ENCODE measurements around the gene HOXD3. TPM values are rescaled to one million over a fixed set of nuclear protein-coding genes. Genes with fewer than 3 reads are reported as not detected.
A peak's percentile ranks its signal among the peaks of the same experiment; 100 is the strongest.

The HOXD3 gene
- total RNA-seq, 6 experiments from 2014 or later: 0.25 to 0.38 (median 0.25) TPM; not detected in 3

DNA sequence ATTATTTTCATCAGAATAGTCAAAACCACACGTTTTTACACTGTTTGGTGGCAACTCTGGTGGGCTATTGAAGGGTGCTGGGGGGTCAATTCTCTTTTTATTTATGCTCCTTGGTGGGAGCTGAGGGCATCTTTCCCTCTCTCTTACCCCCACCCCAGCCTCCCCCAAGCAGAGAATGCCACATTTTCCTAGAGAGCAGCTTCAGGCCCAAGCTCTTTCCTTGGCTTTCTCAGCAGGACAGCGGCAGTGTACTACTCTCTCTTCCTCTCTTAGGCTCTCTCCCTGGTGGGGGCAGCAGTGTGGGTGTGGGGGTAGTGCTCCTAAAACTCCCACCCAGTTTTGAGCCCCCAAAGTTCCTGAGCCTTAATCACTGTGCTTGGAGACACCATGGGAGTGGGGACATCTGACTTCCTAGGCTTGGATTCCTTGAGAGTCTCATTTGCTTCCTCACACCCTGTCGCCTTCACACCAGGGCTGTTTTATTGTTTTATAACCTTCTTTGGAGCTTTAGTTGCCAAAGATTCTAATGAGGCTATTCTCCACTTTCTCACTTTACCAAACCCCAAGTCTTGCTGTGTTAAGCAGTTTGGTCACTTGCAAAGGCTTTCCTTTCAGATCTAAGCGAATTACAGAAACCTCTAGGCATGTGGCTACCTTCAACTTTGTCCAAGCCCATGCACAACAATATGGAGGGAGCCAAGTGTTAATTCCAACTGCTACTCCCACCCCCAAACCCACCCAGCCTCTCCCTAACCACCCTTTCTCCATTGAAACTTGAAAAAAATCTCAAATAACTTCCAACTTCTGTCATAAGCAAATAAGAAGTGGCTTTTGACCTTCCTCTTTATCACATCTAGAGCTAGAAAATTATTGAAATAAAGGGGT lies 11.8 kb upstream of the HOXD3 start:
- Mint-ChIP-seq H3K36me3 (ENCODE audit: low read depth) (no peaks in the 10 kb centered on the region; the same call in 1 of the 2 replicates), H3K27me3 (ENCODE audit: insufficient read depth) (peaks cover 61% of the 10 kb centered on the region), H3K4me3 (no peak overlapping the region), H3K9me3 (no peaks in the 10 kb centered on the region), H3K4me1 (ENCODE audit: low read depth) (peaks cover 16% of the 10 kb centered on the region; the same call in 1 of the 2 replicates), H3K27ac (no peak overlapping the region)
- TF ChIP-seq CTCF (IDR thresholded peaks at IDR 0.05): no peak
- no peak for DNase-seq

DNA sequence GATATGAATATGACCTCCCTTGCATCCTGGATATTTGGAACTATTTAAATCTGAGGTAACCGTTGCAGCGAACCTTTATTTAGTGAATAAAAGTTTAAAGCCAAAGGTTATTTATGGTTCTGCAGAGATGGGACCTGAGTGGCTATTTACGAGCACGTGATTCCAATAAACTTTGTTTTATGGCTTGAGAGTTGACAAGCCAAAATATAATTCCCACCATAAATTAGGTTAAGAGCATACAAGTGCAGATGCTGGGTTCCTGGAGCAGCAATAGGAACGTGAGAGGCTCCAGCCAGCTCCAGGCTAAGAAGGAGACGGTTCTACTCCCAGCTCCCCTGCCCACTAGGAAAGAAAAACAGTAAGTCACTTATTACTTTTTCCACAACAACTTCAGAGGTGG lies 11.0 kb upstream of the HOXD3 start:
- H3K9me3 Mint-ChIP-seq: no peaks in the 10 kb centered on the region
- H3K27ac Mint-ChIP-seq: no peak overlapping the region
- peaks cover 17% of the 10 kb centered on the region; the same call in 1 of the 2 replicates for H3K4me1 Mint-ChIP-seq (ENCODE audit: low read depth)
- DNase-seq: no peak
- TF ChIP-seq CTCF (IDR thresholded peaks at IDR 0.05): no peak
- no peak overlapping the region for H3K4me3 Mint-ChIP-seq
- no peaks in the 10 kb centered on the region; the same call in 1 of the 2 replicates for H3K36me3 Mint-ChIP-seq (ENCODE audit: low read depth)
- peaks cover 68% of the 10 kb centered on the region for H3K27me3 Mint-ChIP-seq (ENCODE audit: insufficient read depth)

DNA sequence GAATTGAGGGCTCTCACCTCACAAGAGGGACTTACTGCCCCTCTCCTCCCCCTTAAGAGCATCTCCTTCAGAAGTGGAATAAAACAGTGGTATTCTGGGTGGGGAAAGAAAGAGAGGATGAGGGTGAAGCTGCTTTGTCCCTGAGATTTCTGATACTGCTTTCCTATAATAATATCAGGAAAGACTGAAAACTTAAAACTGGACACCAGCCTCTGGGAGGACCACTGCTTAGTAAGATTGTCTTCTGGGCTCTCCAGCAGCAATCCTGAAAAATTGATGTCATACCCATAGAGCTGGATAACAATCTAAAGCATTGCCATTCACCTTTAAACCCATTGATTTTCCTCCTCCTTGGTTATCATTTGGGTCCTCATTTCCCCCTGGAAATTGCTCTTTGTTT lies 10.5 kb upstream of the HOXD3 start:
- no peaks in the 10 kb centered on the region; the same call in 1 of the 2 replicates for H3K36me3 Mint-ChIP-seq (ENCODE audit: low read depth)
- no peak overlapping the region for H3K4me3 Mint-ChIP-seq
- H3K27me3 Mint-ChIP-seq (ENCODE audit: insufficient read depth): peaks cover 70% of the 10 kb centered on the region
- no peak overlapping the region for H3K27ac Mint-ChIP-seq
- DNase-seq: no peak
- peaks cover 17% of the 10 kb centered on the region; the same call in 1 of the 2 replicates for H3K4me1 Mint-ChIP-seq (ENCODE audit: low read depth)
- no peaks in the 10 kb centered on the region for H3K9me3 Mint-ChIP-seq
- TF ChIP-seq CTCF (IDR thresholded peaks at IDR 0.05): no peak

GRCh38 chr2:176147210-176147799 lies 9.8 kb upstream of the HOXD3 start:
- TF ChIP-seq CTCF (IDR thresholded peaks at IDR 0.05): no peak
- H3K4me3 Mint-ChIP-seq: no peak overlapping the region
- peaks cover 70% of the 10 kb centered on the region for H3K27me3 Mint-ChIP-seq (ENCODE audit: insufficient read depth)
- no peaks in the 10 kb centered on the region for H3K9me3 Mint-ChIP-seq
- H3K27ac Mint-ChIP-seq: no peak overlapping the region
- peaks cover 17% of the 10 kb centered on the region; the same call in 1 of the 2 replicates for H3K4me1 Mint-ChIP-seq (ENCODE audit: low read depth)
- H3K36me3 Mint-ChIP-seq (ENCODE audit: low read depth): no peaks in the 10 kb centered on the region; the same call in 1 of the 2 replicates
- no peak for DNase-seq

DNA sequence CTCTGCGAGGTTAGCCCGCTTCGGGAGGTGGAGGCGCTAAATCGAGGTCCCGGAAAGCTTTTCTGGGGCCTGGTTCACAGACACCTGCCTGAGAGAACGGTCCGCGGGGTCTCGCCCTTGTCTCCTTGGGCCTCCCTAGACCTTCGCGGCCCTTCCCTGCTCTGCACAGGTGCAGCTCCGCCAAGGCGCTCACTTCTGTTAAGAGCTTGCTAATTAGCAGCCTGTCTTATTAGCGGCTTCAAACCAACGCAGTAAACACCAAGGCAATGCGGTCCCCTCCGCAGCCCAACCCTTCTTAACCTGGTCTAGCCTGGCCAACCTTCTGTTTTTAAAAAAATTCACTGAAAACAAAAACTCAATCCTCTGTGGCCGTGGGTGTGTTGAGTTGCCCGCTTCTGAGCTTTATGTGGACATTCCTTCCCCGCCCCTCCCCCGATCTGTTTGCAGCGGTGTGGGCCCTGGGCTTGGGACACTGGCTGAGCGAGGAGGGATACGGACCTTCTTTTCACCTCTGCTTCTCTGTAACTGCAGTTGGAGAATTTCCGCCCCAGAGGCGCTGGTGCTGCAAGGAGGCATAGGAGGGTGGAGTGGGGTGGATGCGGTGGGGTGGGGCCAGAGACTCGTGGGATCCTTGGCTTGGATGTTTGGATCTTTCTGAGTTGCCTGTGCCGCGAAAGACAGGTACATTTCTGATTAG lies 9.2 kb upstream of the HOXD3 start:
- Mint-ChIP-seq H3K4me3 (peak overlapping the region; percentile 46; the same call in 1 of the 2 replicates), H3K27me3 (ENCODE audit: insufficient read depth) (peaks cover 70% of the 10 kb centered on the region), H3K4me1 (ENCODE audit: low read depth) (peaks cover 17% of the 10 kb centered on the region; the same call in 1 of the 2 replicates), H3K36me3 (ENCODE audit: low read depth) (no peaks in the 10 kb centered on the region; the same call in 1 of the 2 replicates), H3K9me3 (no peaks in the 10 kb centered on the region), H3K27ac (no peak overlapping the region)
- no peak for TF ChIP-seq CTCF (IDR thresholded peaks at IDR 0.05)
- DNase-seq: no peak
